HG03571 (cell line): ENCODE data around the gene TGIF2.
"Not testable (repeated sequence)": the region's sequence is repeated elsewhere in the genome, so short reads cannot be mapped to it uniquely, and the experiment has no call there.

Experiments
- ATAC-seq: cut with Tn5 transposase; IDR thresholded peaks from one replicate; pipeline ENCODE4 v1.9.1; 2021; ENCODE audit not compliant: unreplicated experiment

Gene TGIF2

GRCh38 chr20:36576081-36576445, 2.7 kb downstream of the TGIF2 start:
- ATAC-seq: no peak

GRCh38 chr20:36578356-36579041, 5.1 kb downstream of the TGIF2 start:
- ATAC-seq: no peak

- ATAC-seq: no peak
These were observed 6.7 kb downstream of the TGIF2 start for GRCh38 chr20:36579996-36580545.

- no peak for ATAC-seq
These were observed 8.9 kb downstream of the TGIF2 start for GRCh38 chr20:36582322-36582721.

GRCh38 chr20:36582821-36583220, 9.4 kb downstream of the TGIF2 start:
- ATAC-seq: no peak

GRCh38 chr20:36584018-36584481, 10.7 kb downstream of the TGIF2 start:
- no peak for ATAC-seq

GRCh38 chr20:36585410-36586125, 12.2 kb downstream of the TGIF2 start:
- no peak for ATAC-seq

GRCh38 chr20:36587388-36588070, 14.1 kb downstream of the TGIF2 start:
- no peak for ATAC-seq

GRCh38 chr20:36591281-36591680, 17.9 kb downstream of the TGIF2 start:
- no peak for ATAC-seq

- no peak for ATAC-seq
These were observed 18.7 kb downstream of the TGIF2 start for GRCh38 chr20:36591854-36592641.

GRCh38 chr20:36593347-36593929, 20.0 kb downstream of the TGIF2 start:
- ATAC-seq: no peak

- ATAC-seq: no peak
These were observed 26.5 kb downstream of the TGIF2 start for GRCh38 chr20:36599912-36600345.

GRCh38 chr20:36601540-36601939, 28.1 kb downstream of the TGIF2 start:
- ATAC-seq: no peak

GRCh38 chr20:36604952-36605398, 31.6 kb downstream of the TGIF2 start:
- ATAC-seq: peak; percentile 45

- ATAC-seq: peak; percentile 75
These were observed 32.2 kb downstream of the TGIF2 start, which contains the start of gene RAB5IF for GRCh38 chr20:36605399-36606157. Gene RAB5IF (plus strand): TSS chr20:36605779. CDS start chr20:36605952, 173 bp downstream.

GRCh38 chr20:36606158-36607066, 33.0 kb downstream of the TGIF2 start:
- ATAC-seq: no peak

GRCh38 chr20:36607586-36608387, 34.4 kb downstream of the TGIF2 start:
- ATAC-seq: no peak

GRCh38 chr20:36608388-36608728, 35.0 kb downstream of the TGIF2 start:
- ATAC-seq: not testable (repeated sequence)
